SK-MEL-5 (cell line): ENCODE data around the gene ADAR. TPM values are rescaled to one million over a fixed set of nuclear protein-coding genes. Genes with fewer than 3 reads are reported as not detected.

Source experiments
- DNase-seq: peaks from one replicate; pipeline ENCODE4 v3.0.0-alpha.2; 2016; ENCODE audit warnings: low read depth, low spot score
- in situ Hi-C: cut with HindIII; loops from 2 replicates; pipeline ENCODE4 v1.10.0; 2016; ENCODE audit warnings: low sequenced_read_pairs, high pct_unique_total_duplicates, low pct_unique_long_range_greater_than_20kb
- total RNA-seq: library from RNA; depleted of rRNA; stranded (reverse); fragments of >200 nt; shearing (Covaris generic); gene quantifications from 2 replicates; pipeline ENCODE4 v1.2.3, GENCODE V29; 2014

ADAR gene
- total RNA-seq, 1 experiment from 2014 or later, result 184 TPM

DNA sequence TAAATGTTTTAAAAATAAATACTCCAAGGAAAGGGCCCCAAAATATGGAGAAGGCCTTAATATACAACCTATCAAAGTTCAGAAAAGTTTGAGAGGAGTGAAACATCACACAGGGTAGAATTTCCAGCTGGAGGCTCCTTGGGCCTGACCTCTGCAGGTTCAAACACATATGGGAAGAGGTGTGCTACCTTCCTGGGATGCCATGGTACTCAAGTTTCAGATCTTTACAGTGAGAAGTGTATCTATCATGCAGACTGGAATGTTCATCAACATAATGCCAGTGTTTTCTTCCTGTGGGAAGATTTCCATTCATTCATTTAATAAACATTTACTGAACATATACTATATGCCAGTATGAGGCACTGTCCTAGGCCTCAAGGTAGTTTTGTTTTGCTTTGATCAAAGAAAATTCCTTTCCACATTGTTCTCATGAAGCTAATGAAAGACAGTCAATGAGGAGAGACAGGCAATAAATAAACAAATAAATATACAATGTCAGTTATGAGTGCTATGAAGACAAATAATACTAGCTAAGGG is 14.6 kb upstream of the ADAR start:
- no peak for DNase-seq
- in situ Hi-C loops, result no loop called here

- in situ Hi-C loops, result no loop called here
Observed at GRCh38 chr1:154621875-154622274, 13.9 kb upstream of the ADAR start.

GRCh38 chr1:154620751-154621150 is 12.8 kb upstream of the ADAR start:
- no peak for DNase-seq
- in situ Hi-C loops, result no loop called here

More at GRCh38 chr1:154621875-154622274, 13.9 kb upstream of the ADAR start:
- DNase-seq, result no peak

DNA sequence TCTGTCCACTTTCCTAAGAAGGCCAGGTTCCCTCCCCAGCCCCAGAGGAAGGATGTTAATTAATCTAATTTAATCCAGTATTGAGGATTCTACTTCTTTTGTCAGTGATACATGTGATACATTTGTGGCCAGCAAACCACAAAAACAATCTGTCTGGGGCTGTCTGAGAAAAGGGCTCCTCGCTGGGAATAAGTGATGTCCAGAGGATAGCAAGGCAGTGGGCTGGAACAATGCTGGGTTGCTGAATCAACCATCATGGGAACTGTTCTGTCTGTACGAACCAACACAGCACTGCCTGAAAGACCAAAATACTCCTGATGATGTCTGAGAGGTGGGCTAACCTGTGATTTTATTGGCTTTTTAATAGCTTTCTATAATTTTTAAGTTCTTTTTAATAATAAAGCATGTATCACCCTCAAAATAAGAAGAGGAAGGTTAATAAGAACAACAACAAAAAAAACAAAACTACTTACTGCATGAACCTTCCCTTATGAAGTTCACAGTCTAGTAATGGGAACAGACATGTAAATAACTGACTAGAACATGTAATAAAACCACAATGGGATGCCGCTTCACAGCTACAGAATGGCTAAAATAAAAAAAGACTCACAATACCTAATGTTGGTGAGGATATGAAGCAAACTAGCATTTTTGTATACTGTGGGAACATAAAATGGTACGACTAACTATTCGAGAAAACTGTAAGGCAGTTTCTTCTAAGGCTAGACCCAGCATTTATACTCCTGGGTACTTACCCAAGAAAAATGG is 11.4 kb upstream of the ADAR start:
- DNase-seq, result no peak
- in situ Hi-C loops, result no loop called here

DNA sequence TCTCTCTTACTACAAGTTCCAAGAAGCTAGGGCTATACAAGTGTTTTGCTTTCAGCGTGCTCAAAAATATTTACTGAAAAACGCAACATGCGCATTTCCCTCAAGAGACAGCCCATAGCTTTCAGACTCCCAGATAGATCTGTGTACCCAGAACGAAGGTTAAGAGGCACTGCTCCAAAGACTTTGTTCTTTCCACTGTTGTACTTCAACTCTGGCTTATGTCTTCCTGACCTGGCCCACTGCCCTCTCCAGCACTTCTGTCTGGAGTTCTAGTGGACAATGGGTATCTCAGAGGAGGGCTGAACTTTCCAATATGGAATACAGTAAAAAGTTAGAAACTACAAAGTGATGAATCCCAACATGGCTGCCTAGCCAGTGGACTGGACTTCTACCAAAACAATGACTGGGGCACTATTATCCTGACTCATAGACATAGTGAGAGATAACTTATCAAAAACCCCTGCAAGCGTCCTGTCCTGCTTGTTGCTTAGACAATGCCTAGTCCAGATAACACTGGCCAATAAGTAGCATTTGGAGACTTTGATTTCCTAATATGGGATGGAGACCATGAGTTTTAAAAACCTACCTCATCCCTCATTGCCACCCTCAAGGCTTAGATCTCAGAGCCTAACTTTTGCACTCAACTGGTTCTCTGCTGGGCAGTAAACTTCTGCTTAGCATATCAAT is 8.8 kb upstream of the ADAR start:
- DNase-seq, result no peak
- in situ Hi-C loops, result no loop called here

DNA sequence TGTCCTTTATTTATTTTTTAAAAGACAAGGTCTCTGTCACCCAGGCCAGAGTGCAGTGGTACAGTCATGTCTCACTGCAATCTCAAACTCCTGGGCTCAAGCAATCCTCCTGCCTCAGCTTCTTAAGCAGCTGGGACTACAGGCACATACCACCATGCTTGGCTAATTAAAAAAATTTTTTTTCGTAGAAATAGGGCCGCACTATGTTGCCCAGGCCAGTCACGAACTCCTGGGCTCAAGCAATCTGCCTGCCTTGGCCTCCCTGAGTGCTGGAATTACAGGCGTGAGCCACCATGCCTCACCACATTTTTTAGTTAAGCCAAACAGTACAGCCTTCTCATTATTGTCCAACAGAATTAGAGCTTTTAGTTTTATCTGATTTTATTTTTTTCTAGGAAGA is 7.4 kb upstream of the ADAR start:
- in situ Hi-C loops, result no loop called here

GRCh38 chr1:154614901-154615300 is 6.9 kb upstream of the ADAR start:
- DNase-seq, result peak; percentile 63
- in situ Hi-C loops, result no loop called here

More for the DNA sequence above, 7.4 kb upstream of the ADAR start:
- no peak for DNase-seq

DNA sequence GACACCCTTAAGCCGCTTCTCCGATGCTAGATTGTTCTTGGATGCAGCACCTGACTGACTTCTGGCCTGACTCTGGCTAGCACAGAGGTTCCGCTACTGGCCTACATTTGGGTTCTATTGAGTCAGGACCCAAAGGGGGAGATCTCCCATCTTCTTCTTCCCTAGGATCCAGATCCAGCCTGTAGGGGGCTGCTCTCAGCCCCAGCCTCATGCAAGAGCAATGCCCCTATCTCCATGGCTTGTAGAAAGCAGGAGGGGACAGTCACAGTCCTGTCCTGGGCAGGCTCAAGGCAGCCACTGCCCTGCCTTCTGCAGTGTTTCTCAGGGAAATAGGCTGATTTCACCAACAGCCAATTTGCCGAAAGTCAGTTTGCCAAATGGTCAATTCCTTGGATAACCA is 6.3 kb upstream of the ADAR start:
- in situ Hi-C loops, result no loop called here
- no peak for DNase-seq

DNA sequence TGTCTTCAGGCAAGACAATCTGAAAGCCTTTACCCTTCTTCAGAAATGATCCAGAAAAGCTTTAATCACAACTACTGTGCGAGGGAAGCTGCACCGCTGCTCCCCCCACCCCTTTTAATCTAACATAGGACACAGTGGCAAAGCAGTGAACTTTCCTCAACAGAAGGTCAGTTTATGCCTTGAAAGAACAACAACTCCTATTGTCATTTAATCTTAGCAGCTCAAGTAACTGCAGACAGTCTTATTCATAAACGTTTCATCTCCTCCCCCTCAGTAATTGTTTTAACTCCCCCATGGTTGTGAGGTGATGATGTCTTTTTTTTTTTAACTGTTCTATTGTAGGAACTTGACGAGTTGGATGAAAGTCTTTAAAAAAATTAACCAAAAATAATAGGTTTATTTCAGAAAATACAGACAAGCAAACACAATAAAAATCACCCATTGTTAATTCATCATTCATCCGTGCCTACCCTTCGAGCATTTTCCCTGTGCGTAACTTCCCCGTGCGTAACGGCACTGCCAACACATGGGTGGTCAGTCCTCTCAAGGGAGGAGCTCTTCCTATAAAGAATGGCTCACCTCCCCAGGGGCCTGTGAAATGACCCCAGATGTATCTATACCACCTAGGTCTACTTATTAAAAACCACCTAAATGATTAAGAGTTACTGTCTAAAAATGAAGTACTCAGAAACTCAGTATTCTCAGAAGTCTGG is 3.3 kb upstream of the ADAR start:
- DNase-seq, result peak; percentile 97
- in situ Hi-C loops, result no loop called here

GRCh38 chr1:154609398-154610380 is 1.7 kb upstream of the ADAR start:
- in situ Hi-C loops, result no loop called here
- peak; percentile 44 for DNase-seq

- DNase-seq, result peak; percentile 66
- in situ Hi-C loops, result no loop called here
Observed at GRCh38 chr1:154608397-154609270, 648 bp upstream of the ADAR start.

DNA sequence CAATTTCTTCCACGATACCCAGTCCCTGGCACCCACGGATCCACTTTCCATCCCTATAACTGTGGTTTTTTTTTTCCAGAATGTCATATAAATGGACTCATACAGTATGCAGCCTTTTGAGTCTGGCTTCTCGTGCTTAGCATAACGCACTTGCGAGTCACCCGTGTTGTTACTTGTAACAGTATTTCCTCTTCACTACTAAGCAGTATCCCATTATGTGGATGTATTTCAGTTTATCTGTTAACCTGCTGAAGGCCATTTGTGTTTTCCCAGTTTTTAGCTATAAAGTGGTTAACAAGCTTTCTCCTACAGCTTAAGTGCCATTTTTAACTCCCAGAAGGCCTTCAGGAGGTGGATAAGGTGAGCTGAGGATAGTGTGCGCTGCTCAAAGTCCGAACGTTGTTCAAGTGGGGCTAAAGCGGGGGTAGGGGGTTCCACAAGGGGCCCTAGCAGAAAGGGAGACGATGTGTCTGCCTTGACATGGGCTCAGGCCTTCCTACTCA is 829 bp downstream of the ADAR start:
- DNase-seq, result no peak
- in situ Hi-C loops, result no loop called here

- in situ Hi-C loops, result no loop called here
- DNase-seq, result no peak
Observed at GRCh38 chr1:154605534-154605933, 2.5 kb downstream of the ADAR start.

- in situ Hi-C loops, result no loop called here
- no peak for DNase-seq
Observed at GRCh38 chr1:154603317-154603716, 4.7 kb downstream of the ADAR start.

GRCh38 chr1:154599658-154600057 is 8.3 kb downstream of the ADAR start:
- no peak for DNase-seq
- in situ Hi-C loops, result no loop called here
